Activated B cell treated with CpG ODN at 0.5 μM for 24 hours (primary cell): ENCODE results near the gene MIB1. TPM values are rescaled to one million over a fixed set of nuclear protein-coding genes. Genes with fewer than 3 reads are reported as not detected.
"Not testable (repeated sequence)": the region's sequence is repeated elsewhere in the genome, so short reads cannot be mapped to it uniquely, and the experiment has no call there.

Source experiments
- ATAC-seq: fragments of 200-7000 bp; cut with Tn5 transposase; one replicate; pipeline ENCODE4 v1.10.0; 2021; ENCODE audit warnings: low read depth, mild to moderate bottlenecking, moderate library complexity
- CTCF ChIA-PET: fragments of 350-600 bp; sonication (Branson Sonifier 250); formaldehyde crosslinking; loops from one replicate; lab custom pipeline; 2021; ENCODE audit warnings: antibody characterized with exemption; lab: Charles Lee
- POLR2A ChIA-PET: fragments of 350-600 bp; sonication (Branson Sonifier 250); formaldehyde crosslinking; loops from one replicate; lab custom pipeline; 2021; ENCODE audit warnings: antibody characterized with exemption; lab: Charles Lee
- DNase-seq: peaks from one replicate; pipeline ENCODE4 v3.0.0; 2022
- H3K27ac Mint-ChIP-seq: one replicate; pipeline ENCODE4 v1.8.0; 2020; ENCODE audit warnings: mixed read lengths
- H3K27me3 Mint-ChIP-seq: one replicate; pipeline ENCODE4 v1.8.0; 2021; ENCODE audit warnings: mixed read lengths
- H3K36me3 Mint-ChIP-seq: one replicate; pipeline ENCODE4 v1.8.0; 2021; ENCODE audit warnings: low read depth, mixed read lengths
- H3K4me1 Mint-ChIP-seq: one replicate; pipeline ENCODE4 v1.8.0; 2021; ENCODE audit warnings: mixed read lengths
- H3K4me3 Mint-ChIP-seq: one replicate; pipeline ENCODE4 v1.8.0; 2020; ENCODE audit warnings: mild to moderate bottlenecking, mixed read lengths
- H3K9me3 Mint-ChIP-seq: one replicate; pipeline ENCODE4 v1.8.0; 2020; ENCODE audit warnings: mixed read lengths
- intact Hi-C: fragments of 100-400 bp; cut with micrococcal nuclease; formaldehyde crosslinking; loops from one replicate; pipeline ENCODE4 v1.15.1; 2024
- total RNA-seq: library from RNA; stranded (reverse); gene quantifications from 2 replicates; pipeline ENCODE4 v1.2.3, GENCODE V29; 2022
- TF ChIP-seq, protein P1 (sequence below): fragments of 200-600 bp; IDR thresholded peaks from one replicate; pipeline ENCODE4 v1.8.0; 2022; ENCODE audit warnings: antibody characterized with exemption, mild to moderate bottlenecking

MIB1 gene
- total RNA-seq, 1 donor from 2014 or later = 22.6 TPM

DNA sequence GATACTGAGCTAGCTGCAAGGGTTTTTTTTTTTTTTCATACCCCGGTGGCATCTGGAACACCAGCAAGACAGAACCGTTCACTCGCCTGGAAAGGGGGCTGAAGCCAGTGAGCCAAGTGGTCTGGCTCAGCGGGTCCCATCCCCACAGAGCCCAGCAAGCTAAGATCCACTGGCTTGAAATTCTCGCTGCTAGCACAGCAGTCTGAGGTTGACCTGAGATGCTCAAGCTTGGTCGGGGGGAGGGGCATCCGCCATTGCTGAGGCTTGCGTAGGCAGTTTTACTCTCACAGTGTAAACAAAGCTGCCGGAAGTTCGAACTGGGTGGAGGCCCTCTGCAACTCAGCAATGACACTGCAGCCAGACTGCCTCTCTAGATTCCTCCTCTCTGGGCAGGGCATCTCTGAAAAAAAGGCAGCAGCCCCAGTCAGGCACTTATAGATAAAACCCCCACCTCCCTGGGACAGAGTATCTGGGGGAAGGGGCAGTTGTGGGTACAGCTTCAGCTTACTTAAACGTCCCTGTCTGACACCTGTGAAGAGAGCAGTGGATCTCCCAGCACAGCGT is 5.1 kb upstream of the MIB1 start:
- Mint-ChIP-seq H3K4me1 (peaks cover 7% of the 10 kb centered on the region), H3K27ac (no peak overlapping the region), H3K9me3 (no peaks in the 10 kb centered on the region), H3K4me3 (no peak overlapping the region), H3K27me3 (no peaks in the 10 kb centered on the region), H3K36me3 (no peaks in the 10 kb centered on the region)
- intact Hi-C loops = no loop called here
- CTCF ChIA-PET = no interaction called here
- DNase-seq (no peak), ATAC-seq (no peak)
- TF ChIP-seq, protein P1, sequence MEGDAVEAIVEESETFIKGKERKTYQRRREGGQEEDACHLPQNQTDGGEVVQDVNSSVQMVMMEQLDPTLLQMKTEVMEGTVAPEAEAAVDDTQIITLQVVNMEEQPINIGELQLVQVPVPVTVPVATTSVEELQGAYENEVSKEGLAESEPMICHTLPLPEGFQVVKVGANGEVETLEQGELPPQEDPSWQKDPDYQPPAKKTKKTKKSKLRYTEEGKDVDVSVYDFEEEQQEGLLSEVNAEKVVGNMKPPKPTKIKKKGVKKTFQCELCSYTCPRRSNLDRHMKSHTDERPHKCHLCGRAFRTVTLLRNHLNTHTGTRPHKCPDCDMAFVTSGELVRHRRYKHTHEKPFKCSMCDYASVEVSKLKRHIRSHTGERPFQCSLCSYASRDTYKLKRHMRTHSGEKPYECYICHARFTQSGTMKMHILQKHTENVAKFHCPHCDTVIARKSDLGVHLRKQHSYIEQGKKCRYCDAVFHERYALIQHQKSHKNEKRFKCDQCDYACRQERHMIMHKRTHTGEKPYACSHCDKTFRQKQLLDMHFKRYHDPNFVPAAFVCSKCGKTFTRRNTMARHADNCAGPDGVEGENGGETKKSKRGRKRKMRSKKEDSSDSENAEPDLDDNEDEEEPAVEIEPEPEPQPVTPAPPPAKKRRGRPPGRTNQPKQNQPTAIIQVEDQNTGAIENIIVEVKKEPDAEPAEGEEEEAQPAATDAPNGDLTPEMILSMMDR = no peak
- POLR2A ChIA-PET = no interaction called here

DNA sequence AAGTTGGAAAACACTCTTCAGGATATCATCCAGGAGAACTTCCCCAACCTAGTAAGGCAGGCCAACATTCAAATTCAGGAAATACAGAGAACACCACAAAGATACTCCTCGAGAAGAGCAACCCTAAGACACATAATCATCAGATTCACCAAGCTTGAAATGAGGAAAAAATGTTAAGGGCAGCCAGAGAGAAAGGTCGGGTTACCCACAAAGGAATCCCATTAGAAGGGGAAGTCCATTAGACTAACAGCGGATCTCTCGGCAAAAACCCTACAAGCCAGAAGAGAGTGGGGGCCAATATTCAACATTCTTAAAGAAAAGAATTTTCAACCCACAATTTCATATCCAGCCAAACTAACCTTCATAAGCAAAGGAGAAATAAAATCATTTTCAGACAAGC is 3.7 kb upstream of the MIB1 start:
- H3K9me3 Mint-ChIP-seq, H3K4me3 Mint-ChIP-seq, H3K27me3 Mint-ChIP-seq, POLR2A ChIA-PET, H3K36me3 Mint-ChIP-seq, H3K27ac Mint-ChIP-seq, intact Hi-C loops, ATAC-seq, DNase-seq: not testable (repeated sequence)
- CTCF ChIA-PET = interaction anchor here (1.4 kb wide), 1 partner anchor 136 kb away, joined by 3 read pairs; the partner anchor contains the start of gene ESCO1
- peaks cover 10% of the 10 kb centered on the region for H3K4me1 Mint-ChIP-seq

DNA sequence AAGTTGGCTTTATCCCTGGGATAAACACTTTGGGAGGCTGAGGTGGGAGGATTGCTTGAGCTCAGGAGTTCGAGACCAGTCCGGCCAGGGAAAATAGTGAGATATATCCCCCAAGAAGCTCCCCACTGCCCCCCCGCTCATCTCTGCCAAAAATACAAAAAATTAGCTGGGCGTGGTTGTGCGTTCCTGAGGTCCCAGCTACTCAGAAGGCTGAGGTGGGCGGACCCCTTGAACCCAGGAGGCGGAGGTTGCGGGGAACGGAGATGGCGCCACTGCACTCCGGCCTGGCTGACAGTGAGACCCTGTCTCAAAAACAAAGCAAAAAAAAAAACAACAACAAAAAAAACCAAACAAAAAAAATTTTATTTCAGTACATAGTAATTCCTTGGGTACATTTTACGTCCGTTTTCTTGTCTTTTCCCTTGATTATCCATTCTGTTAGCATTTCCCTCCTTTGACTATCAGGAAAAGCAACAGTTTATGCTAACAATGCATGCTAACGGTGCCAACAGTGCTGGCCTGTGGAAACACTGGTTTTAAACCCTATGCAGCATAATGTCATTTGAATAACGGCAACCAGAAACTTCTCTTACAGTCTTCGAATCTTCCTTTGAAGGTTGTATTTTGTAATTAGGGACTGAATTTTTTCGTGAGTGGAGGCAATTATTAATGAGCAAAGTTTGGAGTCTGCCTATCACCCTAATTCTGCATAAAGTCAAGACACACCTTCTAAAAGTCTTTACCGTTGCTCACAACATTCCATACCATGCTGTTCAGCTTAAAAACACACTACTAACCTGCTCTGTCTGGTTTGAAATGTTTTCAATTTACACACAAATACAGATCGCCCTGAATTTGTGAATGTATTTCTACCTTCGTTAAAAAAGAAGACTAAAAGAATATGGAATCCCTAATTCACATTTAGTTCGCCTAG is 721 bp upstream of the MIB1 start:
- Mint-ChIP-seq H3K9me3 (no peaks in the 10 kb centered on the region), H3K4me3 (peak overlapping the region; percentile 97), H3K27me3 (no peaks in the 10 kb centered on the region), H3K36me3 (peaks cover 2% of the 10 kb centered on the region), H3K27ac (peak overlapping the region; percentile 97), H3K4me1 (peaks cover 24% of the 10 kb centered on the region)
- TF ChIP-seq, protein P1 = no peak
- ChIA-PET POLR2A (interaction anchor here (0.6 to 4.1 kb wide), 12 partner anchors 10 to 628 kb away, joined by 3 to 44 read pairs (median 6); partner anchors contain the start of genes ABHD3, ESCO1, ROCK1 and SNRPD1), CTCF (interaction anchor here (1.3 kb wide), 1 partner anchor 140 kb away, joined by 4 read pairs; the partner anchor contains the start of gene ESCO1)
- ATAC-seq (no peak), DNase-seq (no peak)
- intact Hi-C loops = loop anchor here (1.0 to 10.0 kb wide), 6 partner anchors 36 to 1195 kb away; partner anchors contain the start of genes ABHD3, ESCO1, RBBP8 and SNRPD1

GRCh38 chr18:21741312-21741561 is 645 bp downstream of the MIB1 start:
- peaks cover 27% of the 10 kb centered on the region for H3K4me1 Mint-ChIP-seq
- DNase-seq (no peak), ATAC-seq (no peak)
- intact Hi-C loops = loop anchor here (1.0 to 10.0 kb wide), 3 partner anchors 111 to 1194 kb away; partner anchors contain the start of genes RBBP8 and ROCK1
- no peak overlapping the region for H3K4me3 Mint-ChIP-seq
- H3K27me3 Mint-ChIP-seq = no peaks in the 10 kb centered on the region
- H3K36me3 Mint-ChIP-seq = peaks cover 2% of the 10 kb centered on the region
- TF ChIP-seq, protein P1 = no peak
- CTCF ChIA-PET = no interaction called here
- no peaks in the 10 kb centered on the region for H3K9me3 Mint-ChIP-seq
- no peak overlapping the region for H3K27ac Mint-ChIP-seq
- POLR2A ChIA-PET = interaction anchor here (0.6 to 4.1 kb wide), 5 partner anchors 11 to 629 kb away, joined by 3 to 44 read pairs (median 10); partner anchors contain the start of genes ABHD3, ESCO1 and ROCK1

- intact Hi-C loops = loop anchor here (1.0 to 10.0 kb wide), 3 partner anchors 111 to 1193 kb away; partner anchors contain the start of genes RBBP8 and ROCK1
- no peak for ATAC-seq
- peak overlapping the region; percentile 82 for H3K4me3 Mint-ChIP-seq
Observed at GRCh38 chr18:21741562-21742314, 1.1 kb downstream of the MIB1 start.

More at GRCh38 chr18:21741562-21742314, 1.1 kb downstream of the MIB1 start:
- H3K9me3 Mint-ChIP-seq = no peaks in the 10 kb centered on the region
- TF ChIP-seq, protein P1 = no peak
- H3K36me3 Mint-ChIP-seq = peaks cover 2% of the 10 kb centered on the region
- ChIA-PET CTCF (interaction anchor here (0.9 to 1.1 kb wide), 2 partner anchors 38 to 141 kb away, joined by 3 to 4 read pairs; partner anchors contain the start of genes ABHD3 and ESCO1), POLR2A (interaction anchor here (0.6 to 4.1 kb wide), 9 partner anchors 10 to 1126 kb away, joined by 3 to 44 read pairs (median 5); partner anchors contain the start of genes ABHD3, ESCO1, ROCK1 and SNRPD1)
- DNase-seq = no peak
- no peaks in the 10 kb centered on the region for H3K27me3 Mint-ChIP-seq
- peak overlapping the region; percentile 61 for H3K27ac Mint-ChIP-seq
- peaks cover 30% of the 10 kb centered on the region for H3K4me1 Mint-ChIP-seq
